GM18507 (cell line): ENCODE data around the gene LYSMD2.
A peak's percentile ranks its signal among the peaks of the same experiment; 100 is the strongest.

Experiments
- DNase-seq: peaks from one replicate; pipeline ENCODE4 v3.0.0; 2011; ENCODE audit warnings: low read depth; ENCODE audit not compliant: insufficient read length; ENCODE audit errors: extremely low spot score
- FAIRE-seq: peaks from 2 replicates; lab custom pipeline; 2011; peaks lifted over from hg19 to GRCh38; lab: Jason Lieb, UNC

Gene LYSMD2

GRCh38 chr15:51754267-51754666 lies 16.8 kb upstream of the LYSMD2 start:
- FAIRE-seq = no peak
- DNase-seq = no peak

- DNase-seq (no peak), FAIRE-seq (no peak)
Observed at GRCh38 chr15:51752888-51753287, 15.4 kb upstream of the LYSMD2 start.

GRCh38 chr15:51751697-51752683 lies 14.5 kb upstream of the LYSMD2 start:
- DNase-seq (no peak), FAIRE-seq (peak; percentile 71)

- DNase-seq (no peak), FAIRE-seq (peak; percentile 55)
Observed at GRCh38 chr15:51750792-51751696, 13.6 kb upstream of the LYSMD2 start, which contains the start of gene TMOD2. Gene TMOD2, plus strand, starts transcription at chr15:51751597. Its CDS starts 14,845 bp downstream, at chr15:51766442.

- FAIRE-seq (peak; percentile 72), DNase-seq (no peak)
Observed at GRCh38 chr15:51750186-51750585, 12.7 kb upstream of the LYSMD2 start.

- FAIRE-seq = no peak
Observed at GRCh38 chr15:51749307-51749706, 11.9 kb upstream of the LYSMD2 start.

GRCh38 chr15:51739061-51739712 lies 1.7 kb upstream of the LYSMD2 start:
- DNase-seq = no peak
- no peak for FAIRE-seq

More at GRCh38 chr15:51749307-51749706, 11.9 kb upstream of the LYSMD2 start:
- DNase-seq = no peak

- DNase-seq (no peak), FAIRE-seq (no peak)
Observed at GRCh38 chr15:51738553-51738952, 1.1 kb upstream of the LYSMD2 start.

GRCh38 chr15:51736751-51737521 lies 519 bp downstream of the LYSMD2 start:
- FAIRE-seq (peak; percentile 70), DNase-seq (no peak)

- FAIRE-seq = no peak
- DNase-seq = no peak
Observed at GRCh38 chr15:51736069-51736468, 1.4 kb downstream of the LYSMD2 start.

- peak; percentile 63 for FAIRE-seq
- no peak for DNase-seq
Observed at GRCh38 chr15:51735228-51736010, 2.0 kb downstream of the LYSMD2 start.

- FAIRE-seq (no peak), DNase-seq (no peak)
Observed at GRCh38 chr15:51732646-51733045, 4.8 kb downstream of the LYSMD2 start.

GRCh38 chr15:51731549-51732267 lies 5.7 kb downstream of the LYSMD2 start:
- FAIRE-seq (peak; percentile 95), DNase-seq (no peak)

GRCh38 chr15:51727141-51727897 lies 10.1 kb downstream of the LYSMD2 start:
- FAIRE-seq (peak; percentile 21), DNase-seq (no peak)

GRCh38 chr15:51726302-51727073 lies 11.0 kb downstream of the LYSMD2 start:
- DNase-seq (no peak), FAIRE-seq (peak; percentile 90)

GRCh38 chr15:51724673-51725072 lies 12.8 kb downstream of the LYSMD2 start:
- FAIRE-seq = no peak
- DNase-seq = no peak
